T-helper 2 cell treated with Interferon-gamma antibody and Interleukin-4, amounts not matched to agents 5 μg/mL and 100 μg/mL, for 36 hours (primary cell): ENCODE data around the gene PXDN.
"Not testable (repeated sequence)": the region's sequence is repeated elsewhere in the genome, so short reads cannot be mapped to it uniquely, and the experiment has no call there.

Experiments
- DNase-seq: peaks from one replicate; pipeline ENCODE4 v3.0.0; 2021; ENCODE audit warnings: low spot score
- H3K27ac Mint-ChIP-seq: one replicate; pipeline ENCODE4 v1.8.0; 2021; ENCODE audit warnings: mild to moderate bottlenecking, mixed read lengths
- H3K27me3 Mint-ChIP-seq: one replicate; pipeline ENCODE4 v1.8.0; 2021; ENCODE audit warnings: low read depth, mixed read lengths
- H3K36me3 Mint-ChIP-seq: one replicate; pipeline ENCODE4 v1.8.0; 2021; ENCODE audit warnings: low read depth, mixed read lengths
- H3K4me1 Mint-ChIP-seq: one replicate; pipeline ENCODE4 v1.8.0; 2021; ENCODE audit warnings: low read depth, mixed read lengths
- H3K4me3 Mint-ChIP-seq: one replicate; pipeline ENCODE4 v1.8.0; 2022; ENCODE audit warnings: mild to moderate bottlenecking, moderate library complexity, mixed read lengths
- H3K9me3 Mint-ChIP-seq: one replicate; pipeline ENCODE4 v1.8.0; 2021; ENCODE audit warnings: mixed read lengths

PXDN gene

DNA sequence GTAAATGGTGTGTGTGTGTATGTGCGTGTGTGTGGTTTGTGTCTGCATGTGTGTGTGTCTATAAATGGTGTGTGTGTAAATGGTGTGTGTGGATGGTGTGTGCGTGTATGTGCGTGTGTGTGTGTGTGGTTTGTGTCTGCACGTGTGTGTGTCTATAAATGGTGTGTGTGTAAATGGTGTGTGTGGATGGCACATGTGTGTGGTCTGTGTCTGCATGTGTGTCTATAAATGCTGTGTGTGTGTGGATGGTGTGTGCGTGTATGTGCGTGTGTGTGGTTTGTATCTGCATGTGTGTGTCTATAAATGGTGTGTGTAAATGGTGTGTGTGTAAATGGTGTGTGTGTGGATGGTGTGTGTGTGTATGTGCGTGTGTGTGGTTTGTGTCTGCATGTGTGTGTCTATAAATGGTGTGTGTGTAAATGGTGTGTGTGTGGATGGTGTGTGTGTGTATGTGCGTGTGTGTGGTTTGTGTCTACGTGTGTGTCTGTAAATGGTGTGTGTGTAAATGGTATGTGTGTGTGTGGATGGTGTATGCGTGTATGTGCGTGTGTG is 64.8 kb downstream of the PXDN start:
- not testable (repeated sequence) for H3K27ac Mint-ChIP-seq, H3K9me3 Mint-ChIP-seq, H3K27me3 Mint-ChIP-seq, DNase-seq, H3K4me1 Mint-ChIP-seq, H3K4me3 Mint-ChIP-seq, H3K36me3 Mint-ChIP-seq

DNA sequence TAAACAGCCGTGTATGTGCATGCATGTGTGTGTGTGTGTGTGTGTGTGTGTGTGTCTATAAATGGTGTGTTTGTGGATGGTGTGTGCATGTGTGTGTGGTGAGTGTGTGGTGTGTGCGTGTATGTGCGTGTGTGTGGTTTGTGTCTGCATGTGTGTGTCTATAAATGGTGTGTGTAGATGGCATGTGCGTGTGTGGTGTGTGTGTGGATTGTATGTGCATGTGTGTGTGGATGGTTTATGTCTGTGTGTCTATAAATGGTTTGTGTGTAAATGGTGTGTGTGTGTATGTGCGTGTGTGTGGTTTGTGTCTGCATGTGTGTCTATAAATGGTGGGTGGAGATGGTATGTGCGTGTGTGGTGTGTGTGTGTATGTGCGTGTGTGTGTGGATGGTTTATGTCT is 65.2 kb downstream of the PXDN start:
- H3K27ac Mint-ChIP-seq, H3K4me3 Mint-ChIP-seq, H3K4me1 Mint-ChIP-seq, H3K36me3 Mint-ChIP-seq, H3K27me3 Mint-ChIP-seq, H3K9me3 Mint-ChIP-seq, DNase-seq: not testable (repeated sequence)

DNA sequence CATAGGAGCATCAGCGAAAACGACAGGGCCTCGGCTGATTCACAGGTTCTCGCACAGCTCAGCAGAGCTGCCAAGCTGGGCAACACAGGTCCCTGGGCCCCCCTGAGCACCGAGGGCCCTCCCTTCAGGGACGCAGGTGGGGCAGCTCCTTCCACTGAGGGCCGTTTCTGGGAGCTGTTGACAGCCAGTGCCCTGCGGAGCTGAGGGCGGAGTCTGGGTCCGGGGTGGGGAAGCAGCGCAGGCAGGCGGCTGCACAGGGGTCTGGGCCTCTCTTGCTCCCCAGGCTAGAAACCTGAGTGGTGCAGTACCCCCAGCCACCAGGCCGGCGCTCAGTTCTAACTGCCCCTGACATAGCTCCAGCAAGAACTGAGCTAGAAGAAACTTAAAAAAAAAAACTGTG is 65.7 kb downstream of the PXDN start:
- no peaks in the 10 kb centered on the region for H3K9me3 Mint-ChIP-seq
- DNase-seq, result no peak
- H3K27me3 Mint-ChIP-seq, result no peaks in the 10 kb centered on the region
- no peak overlapping the region for H3K27ac Mint-ChIP-seq
- H3K36me3 Mint-ChIP-seq, result no peaks in the 10 kb centered on the region
- H3K4me3 Mint-ChIP-seq, result no peak overlapping the region
- H3K4me1 Mint-ChIP-seq, result no peaks in the 10 kb centered on the region

DNA sequence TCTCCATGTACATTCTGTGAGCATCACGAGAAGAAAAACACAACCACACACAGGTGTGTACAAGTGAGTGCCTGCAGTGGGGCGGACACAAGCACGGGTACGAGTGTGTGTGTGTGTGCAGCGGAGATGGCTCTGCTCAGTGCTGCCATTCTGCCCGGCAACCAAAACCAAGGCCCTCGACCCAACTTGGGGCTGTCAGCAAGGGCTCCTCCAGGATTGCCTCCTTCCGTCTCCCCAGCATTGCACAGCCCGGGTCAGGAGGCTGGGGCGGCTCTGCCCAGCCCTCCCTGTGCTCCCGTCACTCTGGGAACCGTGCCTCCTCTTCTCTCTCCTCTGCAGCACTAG is 66.5 kb downstream of the PXDN start:
- H3K4me1 Mint-ChIP-seq, result no peaks in the 10 kb centered on the region
- no peaks in the 10 kb centered on the region for H3K9me3 Mint-ChIP-seq
- no peak for DNase-seq
- no peak overlapping the region for H3K27ac Mint-ChIP-seq
- no peaks in the 10 kb centered on the region for H3K36me3 Mint-ChIP-seq
- no peaks in the 10 kb centered on the region for H3K27me3 Mint-ChIP-seq
- H3K4me3 Mint-ChIP-seq, result no peak overlapping the region

DNA sequence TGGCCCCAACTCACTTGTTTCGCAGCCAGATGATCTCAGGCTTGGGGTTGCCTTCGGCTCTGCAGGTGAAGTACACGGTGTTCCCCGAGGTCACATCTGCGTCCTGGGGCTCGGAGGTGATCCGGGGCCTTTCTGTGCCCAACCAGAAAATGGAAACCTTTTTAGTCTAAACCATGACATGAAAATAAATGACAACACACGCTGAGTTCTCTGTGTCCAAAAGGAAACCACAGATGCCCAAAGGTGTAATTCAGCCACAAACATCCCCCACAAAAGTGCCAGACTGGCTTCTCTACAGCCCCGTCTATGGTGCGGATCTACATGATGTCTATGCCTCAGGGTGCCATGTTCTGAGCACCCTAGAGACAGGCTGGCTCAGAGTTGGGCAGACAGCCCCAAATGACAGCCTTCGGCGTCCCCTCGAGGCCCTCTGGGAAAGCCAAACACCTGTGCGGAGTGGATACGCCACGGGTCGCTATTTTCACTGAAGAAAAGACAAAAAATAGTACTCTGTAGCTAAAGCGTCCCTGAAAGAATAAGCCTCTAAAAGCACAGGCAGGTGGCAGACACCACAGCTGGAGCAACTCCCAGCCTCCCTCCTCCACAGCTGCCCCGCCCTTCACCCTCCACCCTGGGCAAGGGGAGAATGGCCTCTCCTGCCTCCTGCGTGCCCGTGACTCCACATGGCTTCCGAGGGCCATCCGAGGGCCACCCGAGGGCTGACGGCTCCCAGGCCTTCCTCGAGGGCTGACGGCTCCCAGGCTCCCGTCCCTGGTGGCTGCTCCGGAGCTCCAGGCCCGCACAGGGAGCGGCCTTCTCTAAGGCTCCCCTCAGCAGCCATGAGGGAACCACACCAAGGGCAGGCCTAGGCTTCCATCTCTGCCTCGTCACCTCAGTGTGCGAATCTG is 67.1 kb downstream of the PXDN start:
- Mint-ChIP-seq H3K27me3 (no peaks in the 10 kb centered on the region), H3K4me3 (no peak overlapping the region), H3K27ac (no peak overlapping the region), H3K36me3 (no peaks in the 10 kb centered on the region), H3K9me3 (no peaks in the 10 kb centered on the region), H3K4me1 (no peaks in the 10 kb centered on the region)
- no peak for DNase-seq

DNA sequence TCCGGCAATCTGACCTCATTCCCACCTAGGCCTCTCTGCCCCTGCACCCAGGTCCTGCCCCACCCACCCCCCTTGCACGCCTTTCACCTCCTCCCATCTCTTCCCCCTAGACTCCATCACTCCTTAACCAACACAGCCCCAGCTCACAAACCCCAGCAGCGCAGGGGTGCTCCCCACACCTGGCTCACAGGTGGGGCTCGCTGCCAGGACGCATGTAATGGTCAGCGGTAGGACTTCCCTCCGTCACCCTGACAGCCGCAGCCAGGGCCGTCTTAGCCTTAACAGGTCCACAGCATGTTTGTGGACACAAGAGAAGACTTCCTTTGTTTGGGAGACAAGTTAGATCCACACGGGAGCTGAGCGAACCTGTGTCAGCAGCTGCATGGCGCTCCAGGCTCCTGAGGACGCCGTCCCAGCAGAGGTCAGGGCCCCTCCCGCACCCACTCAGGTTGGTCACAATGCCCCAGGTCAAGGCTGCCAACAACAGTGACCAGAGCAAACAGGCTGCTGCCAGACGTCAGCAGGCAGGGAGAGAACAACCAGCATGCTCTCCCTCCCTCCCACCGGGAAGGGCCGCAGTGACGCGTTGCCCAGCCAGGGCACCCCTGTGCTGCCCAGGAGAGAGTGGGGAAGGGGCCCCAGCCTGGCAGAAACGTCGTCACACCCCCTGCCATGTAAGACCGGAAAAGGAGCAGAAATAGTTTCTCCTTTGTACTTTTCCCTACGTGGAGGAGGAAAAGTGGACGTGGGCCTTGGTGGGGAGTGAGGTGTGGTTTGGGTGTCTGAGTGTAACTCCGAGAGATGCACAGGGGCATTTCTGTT is 68.0 kb downstream of the PXDN start:
- Mint-ChIP-seq H3K27ac (no peak overlapping the region), H3K27me3 (no peaks in the 10 kb centered on the region), H3K4me3 (no peak overlapping the region), H3K9me3 (no peaks in the 10 kb centered on the region), H3K4me1 (no peaks in the 10 kb centered on the region), H3K36me3 (no peaks in the 10 kb centered on the region)
- no peak for DNase-seq

DNA sequence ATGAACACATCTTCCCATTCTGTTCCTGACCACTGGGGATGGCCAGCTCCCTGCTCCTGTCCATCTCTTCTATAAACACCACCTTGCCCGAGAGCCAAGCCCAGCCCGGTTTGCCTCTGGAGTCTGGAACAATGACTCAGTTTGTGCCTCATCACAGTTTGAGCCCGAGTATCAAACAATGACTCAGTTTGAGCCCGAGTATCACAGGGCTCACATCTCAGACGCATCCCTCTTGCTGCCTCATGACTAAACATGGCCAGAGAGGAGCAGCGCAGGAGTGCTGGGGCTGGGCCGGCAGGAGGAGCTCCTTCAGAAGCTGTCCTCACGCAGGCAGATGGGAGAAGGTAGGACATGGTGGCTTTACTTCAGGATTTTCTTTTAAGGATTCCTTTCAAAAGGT is 68.7 kb downstream of the PXDN start:
- Mint-ChIP-seq H3K36me3 (no peaks in the 10 kb centered on the region), H3K9me3 (no peaks in the 10 kb centered on the region), H3K27me3 (no peaks in the 10 kb centered on the region), H3K4me1 (no peaks in the 10 kb centered on the region), H3K4me3 (no peak overlapping the region), H3K27ac (no peak overlapping the region)
- no peak for DNase-seq

DNA sequence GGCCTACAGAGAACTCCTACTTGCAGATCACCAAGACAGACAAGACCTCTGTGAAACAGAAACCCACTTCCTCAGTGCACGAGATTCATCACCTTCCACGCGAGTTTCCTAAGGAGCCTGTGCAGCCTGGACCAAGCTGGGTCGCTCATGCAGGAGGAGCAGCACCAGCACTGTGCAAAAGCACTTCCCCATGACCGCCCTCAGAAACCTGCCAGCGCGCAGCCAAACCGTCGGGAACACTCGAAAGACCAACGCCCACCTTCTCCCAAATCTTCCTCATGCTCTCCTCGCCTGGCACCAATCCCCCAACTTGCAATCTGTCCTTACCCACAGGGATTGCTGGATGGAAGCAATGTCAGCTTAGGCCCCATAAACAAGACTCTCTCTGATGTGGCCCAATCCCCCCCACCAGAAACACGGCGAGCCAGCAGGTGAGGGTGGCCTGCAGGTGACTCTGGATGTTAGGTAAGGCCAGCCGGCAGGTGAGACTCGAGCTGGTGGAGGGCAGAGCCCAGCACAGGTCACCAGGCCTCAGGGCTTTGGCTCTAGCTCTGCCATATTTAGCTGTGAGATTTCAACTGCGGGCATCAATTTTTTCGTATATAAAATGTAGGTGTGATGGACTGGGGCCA is 69.4 kb downstream of the PXDN start:
- Mint-ChIP-seq H3K27ac (no peak overlapping the region), H3K4me1 (no peaks in the 10 kb centered on the region), H3K9me3 (no peaks in the 10 kb centered on the region), H3K4me3 (no peak overlapping the region), H3K36me3 (no peaks in the 10 kb centered on the region), H3K27me3 (no peaks in the 10 kb centered on the region)
- DNase-seq, result no peak

DNA sequence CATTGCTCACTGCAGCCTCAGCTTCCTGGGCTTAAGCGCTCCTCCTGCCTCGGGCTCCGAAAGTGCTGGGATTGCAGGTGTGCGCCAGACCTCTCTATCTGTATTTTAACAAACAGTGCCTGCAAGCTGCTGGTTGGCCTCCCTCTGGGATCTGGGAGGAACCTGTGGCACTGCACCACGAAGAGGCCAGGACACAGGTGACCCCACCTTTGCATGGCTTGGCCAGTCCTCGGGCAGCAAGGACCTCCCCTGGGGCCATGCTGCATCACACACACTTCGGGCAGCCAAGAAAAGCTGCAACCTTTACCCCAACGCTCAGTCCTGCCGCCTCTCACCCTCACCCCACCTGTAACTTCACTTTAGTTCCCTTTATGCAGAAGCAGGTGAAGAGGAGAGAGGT is 70.0 kb downstream of the PXDN start:
- H3K4me1 Mint-ChIP-seq, result no peaks in the 10 kb centered on the region
- no peaks in the 10 kb centered on the region for H3K27me3 Mint-ChIP-seq
- H3K36me3 Mint-ChIP-seq, result no peaks in the 10 kb centered on the region
- H3K9me3 Mint-ChIP-seq, result no peaks in the 10 kb centered on the region
- no peak overlapping the region for H3K27ac Mint-ChIP-seq
- no peak for DNase-seq
- no peak overlapping the region for H3K4me3 Mint-ChIP-seq

DNA sequence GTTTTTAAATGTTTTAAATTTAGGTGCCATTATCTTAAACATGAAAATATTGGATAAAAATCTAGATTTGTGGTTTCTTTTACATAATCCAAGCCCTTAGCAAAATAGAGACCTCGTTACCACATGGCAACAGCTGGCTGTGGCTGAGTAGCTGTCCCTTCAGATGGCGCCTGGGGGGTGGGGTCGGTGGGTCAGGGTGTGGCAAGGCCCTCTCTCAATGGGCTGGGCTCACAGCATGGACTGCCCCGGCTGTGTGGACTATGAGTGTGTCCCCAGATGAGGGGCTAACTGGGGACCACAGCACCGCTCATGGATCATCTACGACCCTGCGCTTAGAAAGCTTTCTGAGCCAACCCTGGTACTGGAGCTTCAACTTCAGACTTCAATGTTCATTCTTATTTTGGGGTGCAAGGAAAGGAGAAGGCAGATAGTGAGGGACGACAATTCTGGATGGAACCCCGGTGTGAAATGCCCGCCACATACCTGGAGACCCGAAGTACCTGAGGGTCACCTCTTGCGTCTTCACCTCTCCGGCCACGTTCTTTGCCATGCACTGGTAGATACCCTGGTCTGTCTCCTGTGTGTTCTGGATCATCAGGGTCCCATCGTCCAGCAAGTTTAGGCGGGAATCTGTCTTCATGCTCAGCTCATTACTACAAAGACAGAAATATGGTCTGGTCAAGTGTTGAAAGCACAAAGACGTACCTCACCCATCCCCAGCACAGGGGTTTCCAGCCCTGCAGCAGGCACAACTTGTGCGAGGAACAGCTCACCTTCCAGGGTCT is 71.0 kb downstream of the PXDN start:
- no peaks in the 10 kb centered on the region for H3K4me1 Mint-ChIP-seq
- no peak overlapping the region for H3K27ac Mint-ChIP-seq
- no peaks in the 10 kb centered on the region for H3K9me3 Mint-ChIP-seq
- H3K36me3 Mint-ChIP-seq, result no peaks in the 10 kb centered on the region
- DNase-seq, result no peak
- H3K27me3 Mint-ChIP-seq, result no peaks in the 10 kb centered on the region
- no peak overlapping the region for H3K4me3 Mint-ChIP-seq

DNA sequence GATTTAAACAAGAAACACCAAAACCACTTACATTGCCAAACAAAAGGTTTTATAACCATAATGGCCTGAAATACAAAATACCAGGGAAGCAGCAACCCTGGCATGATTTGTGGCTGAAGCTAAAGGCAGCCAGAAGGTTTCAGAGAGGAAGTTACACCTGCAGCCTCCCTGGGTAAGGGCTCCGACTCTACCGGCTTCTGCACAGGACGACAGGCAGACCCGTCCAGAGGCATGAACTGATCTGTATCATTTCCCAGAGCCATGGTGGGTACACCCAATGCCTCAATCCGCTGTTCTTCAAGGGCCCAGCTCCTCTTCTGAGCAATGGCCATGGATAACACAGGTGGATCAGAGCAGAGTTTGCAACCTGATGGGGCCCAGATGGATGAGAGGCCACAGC is 71.6 kb downstream of the PXDN start:
- no peaks in the 10 kb centered on the region for H3K27me3 Mint-ChIP-seq
- DNase-seq, result no peak
- no peak overlapping the region for H3K4me3 Mint-ChIP-seq

DNA sequence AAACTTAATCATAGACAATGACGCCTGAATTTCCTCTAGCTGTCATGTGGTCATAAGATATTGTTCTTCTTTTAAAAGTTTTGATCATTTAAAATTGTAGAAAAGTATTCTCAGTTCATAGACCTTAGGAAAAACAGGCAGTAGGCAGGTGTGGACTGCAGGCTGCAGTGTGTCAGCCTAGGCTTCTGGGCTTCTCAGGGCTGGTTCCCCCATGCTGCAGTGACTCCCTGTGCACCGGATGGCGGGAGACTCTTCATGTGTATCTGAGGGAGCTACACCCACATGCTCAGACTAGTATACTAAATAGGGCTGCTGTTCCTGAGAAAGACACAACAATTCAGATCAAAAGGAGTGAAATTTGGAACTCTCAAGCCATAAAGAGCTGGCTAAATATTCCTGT is 72.4 kb downstream of the PXDN start:
- H3K9me3 Mint-ChIP-seq, result no peaks in the 10 kb centered on the region
- no peak for DNase-seq
- H3K27ac Mint-ChIP-seq, result no peak overlapping the region
- H3K4me1 Mint-ChIP-seq, result no peaks in the 10 kb centered on the region
- no peak overlapping the region for H3K4me3 Mint-ChIP-seq
- no peaks in the 10 kb centered on the region for H3K27me3 Mint-ChIP-seq
- H3K36me3 Mint-ChIP-seq, result no peaks in the 10 kb centered on the region

More for the DNA sequence above, 71.6 kb downstream of the PXDN start:
- Mint-ChIP-seq H3K9me3 (no peaks in the 10 kb centered on the region), H3K36me3 (no peaks in the 10 kb centered on the region), H3K27ac (no peak overlapping the region), H3K4me1 (no peaks in the 10 kb centered on the region)

DNA sequence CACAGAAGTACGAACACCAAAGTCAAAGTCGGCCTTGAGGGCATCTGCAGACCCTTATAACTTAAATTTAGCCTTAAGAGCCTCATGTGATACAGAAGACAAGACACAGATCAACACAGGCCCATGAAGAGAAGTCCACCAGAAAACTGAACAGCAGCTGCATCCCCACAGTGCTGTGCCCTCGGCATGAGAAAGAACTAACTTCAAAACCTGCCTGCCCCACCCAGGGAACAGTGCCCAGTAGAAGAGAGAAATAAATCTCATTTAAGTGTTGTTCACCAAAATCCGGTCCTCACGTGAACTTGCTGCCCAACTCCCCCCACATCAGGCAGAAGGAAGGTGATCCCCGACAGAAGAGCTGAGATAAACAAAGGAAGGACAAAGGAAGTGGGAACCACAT is 73.7 kb downstream of the PXDN start:
- H3K36me3 Mint-ChIP-seq, result no peaks in the 10 kb centered on the region
- no peak overlapping the region for H3K4me3 Mint-ChIP-seq
- H3K9me3 Mint-ChIP-seq, result no peaks in the 10 kb centered on the region
- no peaks in the 10 kb centered on the region for H3K27me3 Mint-ChIP-seq
- DNase-seq, result no peak
- no peaks in the 10 kb centered on the region for H3K4me1 Mint-ChIP-seq
- no peak overlapping the region for H3K27ac Mint-ChIP-seq
